ENCODE data around the gene EPB41L4B.

- TF ChIP-seq CTCF (IDR thresholded peaks at IDR 0.05 in 2 of 3, conservative IDR thresholded peaks at IDR 0.05 in 1 of 3; ENCODE audit: borderline replicate concordance in 1 of 3, insufficient read depth in 1 of 3, low read depth in 2 of 3, low read length in 2 of 3) = no peak
- no peak for TF ChIP-seq EZH2 (IDR thresholded peaks at IDR 0.05)
- no peak for TF ChIP-seq CBX3 (IDR thresholded peaks at IDR 0.05; ENCODE audit: low read depth)
- TF ChIP-seq CEBPB (IDR thresholded peaks at IDR 0.05; ENCODE audit: low read depth) = no peak
- TF ChIP-seq POLR2AphosphoS5 (IDR thresholded peaks at IDR 0.05; ENCODE audit: low read depth, low read length) = no peak
- no peak for TF ChIP-seq EZH2phosphoT487 (IDR thresholded peaks at IDR 0.05; ENCODE audit: borderline replicate concordance)
- TF ChIP-seq SRF (IDR thresholded peaks at IDR 0.05; ENCODE audit: low read depth) = no peak
- TF ChIP-seq YY1 (IDR thresholded peaks at IDR 0.05; ENCODE audit: extremely low read depth, insufficient replicate concordance, low read depth, low read length) = no peak
- TF ChIP-seq SP1 (IDR thresholded peaks at IDR 0.05; ENCODE audit: low read depth) = no peak
- TF ChIP-seq JUND (IDR thresholded peaks at IDR 0.05) = no peak
- no peak for TF ChIP-seq SIN3A (IDR thresholded peaks at IDR 0.05; ENCODE audit: low read depth)
Observed at GRCh38 chr9:109269839-109270238, 51.0 kb downstream of the EPB41L4B start.
